ENCODE data around the gene CBL.

CBL gene

GRCh38 chr11:119332111-119332765 is 126.1 kb downstream of the CBL start:
- DNase-seq (ENCODE audit: insufficient read length, low spot score) (no peak), FAIRE-seq (no peak)
- TF ChIP-seq POLR2AphosphoS5 (IDR thresholded peaks at IDR 0.05; ENCODE audit: low read depth, low read length) (no peak), POU2F2 (IDR thresholded peaks at IDR 0.05; ENCODE audit: low read depth, low read length) (no peak), TAF1 (IDR thresholded peaks at IDR 0.05; ENCODE audit: low read depth, low read length) (no peak), SPI1 (IDR thresholded peaks at IDR 0.05; ENCODE audit: low read depth, low read length) (no peak)

- peak; percentile 98 for DNase-seq (ENCODE audit: insufficient read length, low spot score)
These were observed 128.2 kb downstream of the CBL start, which contains the start of gene RNF26 for GRCh38 chr11:119334174-119334930. RNF26 (plus strand) TSS chr11:119334527; CDS start chr11:119335123, 596 bp downstream.

GRCh38 chr11:119335091-119335654 is 129.0 kb downstream of the CBL start:
- TF ChIP-seq POLR2A (IDR thresholded peaks at IDR 0.05; ENCODE audit: low read depth, low read length) (no peak), POLR2AphosphoS5 (IDR thresholded peaks at IDR 0.05; ENCODE audit: low read depth, low read length) (no peak), POU2F2 (IDR thresholded peaks at IDR 0.05; ENCODE audit: low read depth, low read length) (no peak), SPI1 (IDR thresholded peaks at IDR 0.05; ENCODE audit: low read depth, low read length) (no peak), TAF1 (IDR thresholded peaks at IDR 0.05; ENCODE audit: low read depth, low read length) (no peak), PAX5 (IDR thresholded peaks at IDR 0.05; ENCODE audit: insufficient read depth, low read length, severe bottlenecking) (no peak)
- peak; percentile 64 for FAIRE-seq
- DNase-seq (ENCODE audit: insufficient read length, low spot score): no peak

More at GRCh38 chr11:119334174-119334930, 128.2 kb downstream of the CBL start, which contains the start of gene RNF26:
- TF ChIP-seq TAF1 (IDR thresholded peaks at IDR 0.05; ENCODE audit: low read depth, low read length): peak; percentile 86
- TF ChIP-seq SPI1 (IDR thresholded peaks at IDR 0.05; ENCODE audit: low read depth, low read length): no peak
- TF ChIP-seq POU2F2 (IDR thresholded peaks at IDR 0.05; ENCODE audit: low read depth, low read length): no peak
- peak; percentile 68; the same call in 1 of the 2 replicates for TF ChIP-seq POLR2A (IDR thresholded peaks at IDR 0.05; ENCODE audit: low read depth, low read length)
- TF ChIP-seq POLR2AphosphoS5 (IDR thresholded peaks at IDR 0.05; ENCODE audit: low read depth, low read length): peak; percentile 74
- no peak for TF ChIP-seq PAX5 (IDR thresholded peaks at IDR 0.05; ENCODE audit: insufficient read depth, low read length, severe bottlenecking)
- peak; percentile 100 for FAIRE-seq

GRCh38 chr11:119335655-119336543 is 129.8 kb downstream of the CBL start:
- DNase-seq (ENCODE audit: insufficient read length, low spot score) (no peak), FAIRE-seq (no peak)
- TF ChIP-seq POLR2A (IDR thresholded peaks at IDR 0.05; ENCODE audit: low read depth, low read length) (no peak), TAF1 (IDR thresholded peaks at IDR 0.05; ENCODE audit: low read depth, low read length) (no peak), POU2F2 (IDR thresholded peaks at IDR 0.05; ENCODE audit: low read depth, low read length) (no peak), POLR2AphosphoS5 (IDR thresholded peaks at IDR 0.05; ENCODE audit: low read depth, low read length) (no peak), PAX5 (IDR thresholded peaks at IDR 0.05; ENCODE audit: insufficient read depth, low read length, severe bottlenecking) (no peak), SPI1 (IDR thresholded peaks at IDR 0.05; ENCODE audit: low read depth, low read length) (no peak)

- FAIRE-seq: no peak
- no peak for DNase-seq (ENCODE audit: insufficient read length, low spot score)
- TF ChIP-seq POU2F2 (IDR thresholded peaks at IDR 0.05; ENCODE audit: low read depth, low read length) (no peak), POLR2A (IDR thresholded peaks at IDR 0.05; ENCODE audit: low read depth, low read length) (0 out of 2 replicates have a peak, but pooled peaks have one; percentile 18)
These were observed 130.8 kb downstream of the CBL start for GRCh38 chr11:119336744-119337469.

GRCh38 chr11:119337581-119338317 is 131.6 kb downstream of the CBL start:
- FAIRE-seq: no peak
- DNase-seq (ENCODE audit: insufficient read length, low spot score): no peak
- no peak for TF ChIP-seq SPI1 (IDR thresholded peaks at IDR 0.05; ENCODE audit: low read depth, low read length)
- no peak for TF ChIP-seq TAF1 (IDR thresholded peaks at IDR 0.05; ENCODE audit: low read depth, low read length)
- TF ChIP-seq POLR2A (IDR thresholded peaks at IDR 0.05; ENCODE audit: low read depth, low read length): no peak
- TF ChIP-seq POU2F2 (IDR thresholded peaks at IDR 0.05; ENCODE audit: low read depth, low read length): no peak
- no peak for TF ChIP-seq POLR2AphosphoS5 (IDR thresholded peaks at IDR 0.05; ENCODE audit: low read depth, low read length)
- TF ChIP-seq PAX5 (IDR thresholded peaks at IDR 0.05; ENCODE audit: insufficient read depth, low read length, severe bottlenecking): no peak

GRCh38 chr11:119338318-119338890 is 132.3 kb downstream of the CBL start:
- DNase-seq (ENCODE audit: insufficient read length, low spot score): peak; percentile 80
- FAIRE-seq: peak; percentile 62
- TF ChIP-seq TAF1 (IDR thresholded peaks at IDR 0.05; ENCODE audit: low read depth, low read length) (no peak), POLR2A (IDR thresholded peaks at IDR 0.05; ENCODE audit: low read depth, low read length) (no peak)

All from GM12891 (cell line).